ENCODE results near the gene PRKAB1. TPM values are rescaled to one million over a fixed set of nuclear protein-coding genes. Genes with fewer than 3 reads are reported as not detected.

PRKAB1 gene
- total and polyA plus RNA-seq, 2 experiments from 2014 or later: 16.3 to 31.0 TPM

DNA sequence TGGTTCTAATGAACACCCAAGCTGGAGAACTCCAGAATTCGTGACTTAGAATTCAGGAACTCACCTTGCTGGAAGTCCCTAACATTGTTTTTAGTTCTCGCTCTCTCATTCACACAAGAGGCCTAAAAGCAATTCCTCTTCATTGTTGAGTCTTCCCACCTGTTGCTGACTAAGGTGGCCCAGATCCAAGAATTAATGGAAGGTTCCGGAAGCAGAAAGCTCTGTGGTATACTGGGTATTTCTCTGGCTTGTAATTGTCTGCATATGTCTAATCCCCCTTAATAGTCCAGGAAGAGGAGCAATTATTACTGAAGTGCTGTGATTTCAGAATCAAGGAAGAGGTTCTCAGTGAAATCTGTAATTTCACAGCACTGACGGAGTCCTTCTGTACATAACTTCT, 43.0 kb upstream of the PRKAB1 start:
- H3K79me2 ChIP-seq (replicated peaks; ENCODE audit: insufficient read depth): no peaks in the 10 kb centered on the region
- no peak overlapping the region for H3K27ac Mint-ChIP-seq
- no peaks in the 10 kb centered on the region for H3K9me2 ChIP-seq (ENCODE audit: insufficient read depth)
- no peak overlapping the region for H3K4me2 ChIP-seq
- ATAC-seq (no peak), DNase-seq (ENCODE audit: low spot score) (no peak)
- no peaks in the 10 kb centered on the region for H3F3A ChIP-seq (replicated peaks; ENCODE audit: low read depth)
- peaks cover 3% of the 10 kb centered on the region for H3K27me3 Mint-ChIP-seq (ENCODE audit: insufficient read depth, low read depth, poor library complexity)
- no peak overlapping the region for H3K4me3 Mint-ChIP-seq
- no peaks in the 10 kb centered on the region for H3K36me3 Mint-ChIP-seq (ENCODE audit: low read depth)
- H3K27ac ChIP-seq (ENCODE audit: low read depth): no peak overlapping the region
- no peak overlapping the region for H3K4me3 ChIP-seq
- H3K27me3 ChIP-seq (ENCODE audit: insufficient read depth): no peaks in the 10 kb centered on the region
- H4K20me1 ChIP-seq (replicated peaks; ENCODE audit: insufficient read depth): no peaks in the 10 kb centered on the region
- no peaks in the 10 kb centered on the region for H3K4me1 Mint-ChIP-seq
- H3K36me3 ChIP-seq (ENCODE audit: insufficient read depth): no peaks in the 10 kb centered on the region
- no peaks in the 10 kb centered on the region for H3K4me1 ChIP-seq (ENCODE audit: insufficient read depth)
- H2AFZ ChIP-seq: no peak overlapping the region
- no peaks in the 10 kb centered on the region for H3K9me3 Mint-ChIP-seq
- TF ChIP-seq EZH2phosphoT487 (IDR thresholded peaks at IDR 0.05; ENCODE audit: unreplicated experiment): no peak
- no peak for TF ChIP-seq EZH2 (IDR thresholded peaks at IDR 0.05; ENCODE audit: low read depth, unreplicated experiment)
- no peak for TF ChIP-seq CREB1 (CRISPR knock-in tag; IDR thresholded peaks at IDR 0.05; ENCODE audit: low read depth)
- TF ChIP-seq, protein P1, sequence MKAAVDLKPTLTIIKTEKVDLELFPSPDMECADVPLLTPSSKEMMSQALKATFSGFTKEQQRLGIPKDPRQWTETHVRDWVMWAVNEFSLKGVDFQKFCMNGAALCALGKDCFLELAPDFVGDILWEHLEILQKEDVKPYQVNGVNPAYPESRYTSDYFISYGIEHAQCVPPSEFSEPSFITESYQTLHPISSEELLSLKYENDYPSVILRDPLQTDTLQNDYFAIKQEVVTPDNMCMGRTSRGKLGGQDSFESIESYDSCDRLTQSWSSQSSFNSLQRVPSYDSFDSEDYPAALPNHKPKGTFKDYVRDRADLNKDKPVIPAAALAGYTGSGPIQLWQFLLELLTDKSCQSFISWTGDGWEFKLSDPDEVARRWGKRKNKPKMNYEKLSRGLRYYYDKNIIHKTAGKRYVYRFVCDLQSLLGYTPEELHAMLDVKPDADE (IDR thresholded peaks at IDR 0.05): no peak
- no peak for TF ChIP-seq JUNB (IDR thresholded peaks at IDR 0.05; ENCODE audit: unreplicated experiment)
- TF ChIP-seq, protein P2, sequence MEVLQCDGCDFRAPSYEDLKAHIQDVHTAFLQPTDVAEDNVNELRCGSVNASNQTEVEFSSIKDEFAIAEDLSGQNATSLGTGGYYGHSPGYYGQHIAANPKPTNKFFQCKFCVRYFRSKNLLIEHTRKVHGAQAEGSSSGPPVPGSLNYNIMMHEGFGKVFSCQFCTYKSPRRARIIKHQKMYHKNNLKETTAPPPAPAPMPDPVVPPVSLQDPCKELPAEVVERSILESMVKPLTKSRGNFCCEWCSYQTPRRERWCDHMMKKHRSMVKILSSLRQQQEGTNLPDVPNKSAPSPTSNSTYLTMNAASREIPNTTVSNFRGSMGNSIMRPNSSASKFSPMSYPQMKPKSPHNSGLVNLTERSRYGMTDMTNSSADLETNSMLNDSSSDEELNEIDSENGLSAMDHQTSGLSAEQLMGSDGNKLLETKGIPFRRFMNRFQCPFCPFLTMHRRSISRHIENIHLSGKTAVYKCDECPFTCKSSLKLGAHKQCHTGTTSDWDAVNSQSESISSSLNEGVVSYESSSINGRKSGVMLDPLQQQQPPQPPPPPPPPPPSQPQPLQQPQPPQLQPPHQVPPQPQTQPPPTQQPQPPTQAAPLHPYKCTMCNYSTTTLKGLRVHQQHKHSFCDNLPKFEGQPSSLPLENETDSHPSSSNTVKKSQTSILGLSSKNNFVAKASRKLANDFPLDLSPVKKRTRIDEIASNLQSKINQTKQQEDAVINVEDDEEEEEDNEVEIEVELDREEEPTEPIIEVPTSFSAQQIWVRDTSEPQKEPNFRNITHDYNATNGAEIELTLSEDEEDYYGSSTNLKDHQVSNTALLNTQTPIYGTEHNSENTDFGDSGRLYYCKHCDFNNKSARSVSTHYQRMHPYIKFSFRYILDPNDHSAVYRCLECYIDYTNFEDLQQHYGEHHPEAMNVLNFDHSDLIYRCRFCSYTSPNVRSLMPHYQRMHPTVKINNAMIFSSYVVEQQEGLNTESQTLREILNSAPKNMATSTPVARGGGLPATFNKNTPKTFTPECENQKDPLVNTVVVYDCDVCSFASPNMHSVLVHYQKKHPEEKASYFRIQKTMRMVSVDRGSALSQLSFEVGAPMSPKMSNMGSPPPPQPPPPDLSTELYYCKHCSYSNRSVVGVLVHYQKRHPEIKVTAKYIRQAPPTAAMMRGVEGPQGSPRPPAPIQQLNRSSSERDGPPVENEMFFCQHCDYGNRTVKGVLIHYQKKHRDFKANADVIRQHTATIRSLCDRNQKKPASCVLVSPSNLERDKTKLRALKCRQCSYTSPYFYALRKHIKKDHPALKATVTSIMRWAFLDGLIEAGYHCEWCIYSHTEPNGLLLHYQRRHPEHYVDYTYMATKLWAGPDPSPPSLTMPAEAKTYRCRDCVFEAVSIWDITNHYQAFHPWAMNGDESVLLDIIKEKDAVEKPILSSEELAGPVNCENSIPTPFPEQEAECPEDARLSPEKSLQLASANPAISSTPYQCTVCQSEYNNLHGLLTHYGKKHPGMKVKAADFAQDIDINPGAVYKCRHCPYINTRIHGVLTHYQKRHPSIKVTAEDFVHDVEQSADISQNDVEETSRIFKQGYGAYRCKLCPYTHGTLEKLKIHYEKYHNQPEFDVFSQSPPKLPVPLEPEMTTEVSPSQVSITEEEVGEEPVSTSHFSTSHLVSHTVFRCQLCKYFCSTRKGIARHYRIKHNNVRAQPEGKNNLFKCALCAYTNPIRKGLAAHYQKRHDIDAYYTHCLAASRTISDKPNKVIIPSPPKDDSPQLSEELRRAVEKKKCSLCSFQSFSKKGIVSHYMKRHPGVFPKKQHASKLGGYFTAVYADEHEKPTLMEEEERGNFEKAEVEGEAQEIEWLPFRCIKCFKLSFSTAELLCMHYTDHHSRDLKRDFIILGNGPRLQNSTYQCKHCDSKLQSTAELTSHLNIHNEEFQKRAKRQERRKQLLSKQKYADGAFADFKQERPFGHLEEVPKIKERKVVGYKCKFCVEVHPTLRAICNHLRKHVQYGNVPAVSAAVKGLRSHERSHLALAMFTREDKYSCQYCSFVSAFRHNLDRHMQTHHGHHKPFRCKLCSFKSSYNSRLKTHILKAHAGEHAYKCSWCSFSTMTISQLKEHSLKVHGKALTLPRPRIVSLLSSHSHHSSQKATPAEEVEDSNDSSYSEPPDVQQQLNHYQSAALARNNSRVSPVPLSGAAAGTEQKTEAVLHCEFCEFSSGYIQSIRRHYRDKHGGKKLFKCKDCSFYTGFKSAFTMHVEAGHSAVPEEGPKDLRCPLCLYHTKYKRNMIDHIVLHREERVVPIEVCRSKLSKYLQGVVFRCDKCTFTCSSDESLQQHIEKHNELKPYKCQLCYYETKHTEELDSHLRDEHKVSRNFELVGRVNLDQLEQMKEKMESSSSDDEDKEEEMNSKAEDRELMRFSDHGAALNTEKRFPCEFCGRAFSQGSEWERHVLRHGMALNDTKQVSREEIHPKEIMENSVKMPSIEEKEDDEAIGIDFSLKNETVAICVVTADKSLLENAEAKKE (CRISPR knock-in tag; IDR thresholded peaks at IDR 0.05): no peak
- TF ChIP-seq STAT1 (IDR thresholded peaks at IDR 0.05; ENCODE audit: unreplicated experiment): no peak
- no peak for TF ChIP-seq ZNF331 (CRISPR knock-in tag; IDR thresholded peaks at IDR 0.05; ENCODE audit: low read depth)
- TF ChIP-seq POLR2AphosphoS5 (IDR thresholded peaks at IDR 0.05; ENCODE audit: low read depth): no peak
- TF ChIP-seq ZNF114 (CRISPR knock-in tag; IDR thresholded peaks at IDR 0.05): no peak
- TF ChIP-seq NANOG (IDR thresholded peaks at IDR 0.05; ENCODE audit: borderline replicate concordance): no peak
- TF ChIP-seq, protein P3, sequence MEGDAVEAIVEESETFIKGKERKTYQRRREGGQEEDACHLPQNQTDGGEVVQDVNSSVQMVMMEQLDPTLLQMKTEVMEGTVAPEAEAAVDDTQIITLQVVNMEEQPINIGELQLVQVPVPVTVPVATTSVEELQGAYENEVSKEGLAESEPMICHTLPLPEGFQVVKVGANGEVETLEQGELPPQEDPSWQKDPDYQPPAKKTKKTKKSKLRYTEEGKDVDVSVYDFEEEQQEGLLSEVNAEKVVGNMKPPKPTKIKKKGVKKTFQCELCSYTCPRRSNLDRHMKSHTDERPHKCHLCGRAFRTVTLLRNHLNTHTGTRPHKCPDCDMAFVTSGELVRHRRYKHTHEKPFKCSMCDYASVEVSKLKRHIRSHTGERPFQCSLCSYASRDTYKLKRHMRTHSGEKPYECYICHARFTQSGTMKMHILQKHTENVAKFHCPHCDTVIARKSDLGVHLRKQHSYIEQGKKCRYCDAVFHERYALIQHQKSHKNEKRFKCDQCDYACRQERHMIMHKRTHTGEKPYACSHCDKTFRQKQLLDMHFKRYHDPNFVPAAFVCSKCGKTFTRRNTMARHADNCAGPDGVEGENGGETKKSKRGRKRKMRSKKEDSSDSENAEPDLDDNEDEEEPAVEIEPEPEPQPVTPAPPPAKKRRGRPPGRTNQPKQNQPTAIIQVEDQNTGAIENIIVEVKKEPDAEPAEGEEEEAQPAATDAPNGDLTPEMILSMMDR (conservative IDR thresholded peaks at IDR 0.05; ENCODE audit: low read depth in 2 of 2): no peak

Measured in GM23338 (cell line).